ENCODE measurements around the gene TBPL1.
"Not testable (repeated sequence)": the region's sequence is repeated elsewhere in the genome, so short reads cannot be mapped to it uniquely, and the experiment has no call there.

Gene TBPL1

GRCh38 chr6:133969921-133970295 is 16.9 kb downstream of the TBPL1 start:
- no peak overlapping the region for H3K4me3 ChIP-seq (ENCODE audit: low read depth, low read length)

- no peak overlapping the region for H3K4me3 ChIP-seq (ENCODE audit: low read depth, low read length)
Measured at GRCh38 chr6:133971861-133972260, 18.8 kb downstream of the TBPL1 start.

- H3K4me3 ChIP-seq (ENCODE audit: low read depth, low read length) = no peak overlapping the region
Measured at GRCh38 chr6:133972388-133972787, 19.4 kb downstream of the TBPL1 start.

GRCh38 chr6:133973109-133973971 is 20.3 kb downstream of the TBPL1 start:
- H3K4me3 ChIP-seq (ENCODE audit: low read depth, low read length) = no peak overlapping the region

- no peak overlapping the region for H3K4me3 ChIP-seq (ENCODE audit: low read depth, low read length)
Measured at GRCh38 chr6:133977983-133978895, 25.2 kb downstream of the TBPL1 start.

GRCh38 chr6:133978896-133979240 is 25.8 kb downstream of the TBPL1 start:
- H3K4me3 ChIP-seq (ENCODE audit: low read depth, low read length) = no peak overlapping the region

GRCh38 chr6:133979269-133979963 is 26.4 kb downstream of the TBPL1 start:
- not testable (repeated sequence) for H3K4me3 ChIP-seq (ENCODE audit: low read depth, low read length)

- no peak overlapping the region for H3K4me3 ChIP-seq (ENCODE audit: low read depth, low read length)
Measured at GRCh38 chr6:133980168-133980567, 27.1 kb downstream of the TBPL1 start.

GRCh38 chr6:133983099-133983939 is 30.3 kb downstream of the TBPL1 start:
- no peak overlapping the region for H3K4me3 ChIP-seq (ENCODE audit: low read depth, low read length)

GRCh38 chr6:133985970-133986369 is 32.9 kb downstream of the TBPL1 start:
- H3K4me3 ChIP-seq (ENCODE audit: low read depth, low read length) = no peak overlapping the region

GRCh38 chr6:133986942-133987341 is 33.9 kb downstream of the TBPL1 start:
- H3K4me3 ChIP-seq (ENCODE audit: low read depth, low read length) = no peak overlapping the region

GRCh38 chr6:133989525-133989924 is 36.5 kb downstream of the TBPL1 start:
- H3K4me3 ChIP-seq (ENCODE audit: low read depth, low read length) = no peak overlapping the region

- H3K4me3 ChIP-seq (ENCODE audit: low read depth, low read length) = no peak overlapping the region
Measured at GRCh38 chr6:133990321-133990720, 37.3 kb downstream of the TBPL1 start.

- H3K4me3 ChIP-seq (ENCODE audit: low read depth, low read length) = no peak overlapping the region
Measured at GRCh38 chr6:133991096-133991593, 38.1 kb downstream of the TBPL1 start.

- no peak overlapping the region for H3K4me3 ChIP-seq (ENCODE audit: low read depth, low read length)
Measured at GRCh38 chr6:133992992-133993680, 40.1 kb downstream of the TBPL1 start.

- H3K4me3 ChIP-seq (ENCODE audit: low read depth, low read length) = no peak overlapping the region
Measured at GRCh38 chr6:133995296-133995695, 42.3 kb downstream of the TBPL1 start.

- H3K4me3 ChIP-seq (ENCODE audit: low read depth, low read length) = no peak overlapping the region
Measured at GRCh38 chr6:133995758-133996157, 42.7 kb downstream of the TBPL1 start.

GRCh38 chr6:133997267-133997666 is 44.2 kb downstream of the TBPL1 start:
- no peak overlapping the region for H3K4me3 ChIP-seq (ENCODE audit: low read depth, low read length)

GRCh38 chr6:133999305-133999704 is 46.3 kb downstream of the TBPL1 start:
- no peak overlapping the region for H3K4me3 ChIP-seq (ENCODE audit: low read depth, low read length)

- no peak overlapping the region for H3K4me3 ChIP-seq (ENCODE audit: low read depth, low read length)
Measured at GRCh38 chr6:134000443-134000842, 47.4 kb downstream of the TBPL1 start.
